Trophoblast cell (in vitro differentiated cells and primary cell): ENCODE results near the gene TXLNB.
"Not testable (repeated sequence)": the region's sequence is repeated elsewhere in the genome, so short reads cannot be mapped to it uniquely, and the experiment has no call there.

Experiments used
- DNase-seq, 2 donors: peaks; one replicate each; pipeline ENCODE4 v3.0.0-alpha.2; 2016
- H2AFZ ChIP-seq: 2 replicates; pipeline ENCODE4 v1.6.1; 2013; ENCODE audit warnings: low read length, moderate library complexity, mild to moderate bottlenecking; ENCODE audit not compliant: insufficient read depth, poor library complexity
- H2AK5ac ChIP-seq: 2 replicates; pipeline ENCODE4 v1.6.1; 2013; ENCODE audit warnings: mild to moderate bottlenecking, low read length
- H2BK120ac ChIP-seq: 2 replicates; pipeline ENCODE4 v1.6.1; 2013; ENCODE audit warnings: low read length, mild to moderate bottlenecking, moderate library complexity; ENCODE audit not compliant: insufficient read depth, poor library complexity
- H2BK12ac ChIP-seq: 2 replicates; pipeline ENCODE4 v1.6.1; 2013; ENCODE audit warnings: mild to moderate bottlenecking, low read length, moderate library complexity
- H2BK5ac ChIP-seq: 2 replicates; pipeline ENCODE4 v1.6.1; 2013; ENCODE audit warnings: low read length, low read depth, moderate library complexity, mild to moderate bottlenecking; ENCODE audit not compliant: poor library complexity
- H3K14ac ChIP-seq: 2 replicates; pipeline ENCODE4 v1.6.1; 2013; ENCODE audit warnings: mild to moderate bottlenecking, low read length
- H3K18ac ChIP-seq: 2 replicates; pipeline ENCODE4 v1.6.1; 2013; ENCODE audit warnings: mild to moderate bottlenecking, low read length
- H3K23ac ChIP-seq: 2 replicates; pipeline ENCODE4 v1.6.1; 2013; ENCODE audit warnings: low read length
- H3K27ac ChIP-seq: 2 replicates; pipeline ENCODE4 v1.5.1; 2013; ENCODE audit warnings: low read depth, mild to moderate bottlenecking, inconsistent platforms, low read length, moderate library complexity
- H3K27me3 ChIP-seq: 2 replicates; pipeline ENCODE4 v1.6.1; 2013; ENCODE audit warnings: inconsistent platforms, mild to moderate bottlenecking, low read length, moderate library complexity; ENCODE audit not compliant: insufficient read depth
- H3K36me3 ChIP-seq, 2 experiments: 1 replicate in 1 of 2; 2 replicates in 1 of 2; pipeline ENCODE4 v1.6.1; 2013; ENCODE audit warnings: low read length in 2 of 2, mild to moderate bottlenecking in 2 of 2, moderate library complexity in 1 of 2; ENCODE audit not compliant: insufficient read depth in 2 of 2, control insufficient read depth in 1 of 2
- H3K4ac ChIP-seq: 2 replicates; pipeline ENCODE4 v1.6.1; 2013; ENCODE audit warnings: low read depth, mild to moderate bottlenecking, low read length, moderate library complexity
- H3K4me1 ChIP-seq, 2 experiments: 1 replicate in 1 of 2; 2 replicates in 1 of 2; pipeline ENCODE4 v1.6.1; 2013; ENCODE audit warnings: low read length in 2 of 2, mild to moderate bottlenecking in 2 of 2, moderate library complexity in 1 of 2; ENCODE audit not compliant: insufficient read depth in 2 of 2, control insufficient read depth in 1 of 2
- H3K4me2 ChIP-seq: 2 replicates; pipeline ENCODE4 v1.6.1; 2013; ENCODE audit warnings: inconsistent platforms, mild to moderate bottlenecking, low read length, moderate library complexity
- H3K4me3 ChIP-seq: 2 replicates; pipeline ENCODE4 v1.5.1; 2013; ENCODE audit warnings: mild to moderate bottlenecking, low read depth, low read length, inconsistent platforms
- H3K79me1 ChIP-seq: one replicate; pipeline ENCODE4 v1.6.1; 2013; ENCODE audit warnings: low read length
- H3K79me2 ChIP-seq: 2 replicates; pipeline ENCODE4 v1.6.1; 2013; ENCODE audit warnings: low read length, mild to moderate bottlenecking; ENCODE audit not compliant: control insufficient read depth, insufficient read depth, poor library complexity
- H3K9ac ChIP-seq: 2 replicates; pipeline ENCODE4 v1.6.1; 2013; ENCODE audit warnings: mild to moderate bottlenecking, low read length
- H3K9me3 ChIP-seq: 2 replicates; pipeline ENCODE4 v1.6.1; 2013; ENCODE audit warnings: low read depth, mild to moderate bottlenecking, control low read depth, inconsistent platforms, low read length; ENCODE audit not compliant: insufficient read depth
- H4K12ac ChIP-seq: 2 replicates; pipeline ENCODE4 v1.6.1; 2013; ENCODE audit warnings: low read depth, mild to moderate bottlenecking, low read length, moderate library complexity
- H4K8ac ChIP-seq: 2 replicates; pipeline ENCODE4 v1.6.1; 2013; ENCODE audit warnings: low read depth, mild to moderate bottlenecking, low read length, moderate library complexity
- H4K91ac ChIP-seq: one replicate; pipeline ENCODE4 v1.6.1; 2013; ENCODE audit warnings: low read depth, mild to moderate bottlenecking, low read length, moderate library complexity
- WGBS: extraction: QIAGEN DNeasy Blood & Tissue Kit; methylation state at CpG from one replicate; pipeline ENCODE4 v1.1.7; 2013; ENCODE audit warnings: missing lambda C conversion rate; ENCODE audit not compliant: insufficient read length, insufficient coverage; ENCODE audit errors: extremely low coverage; 5-methylcytosine and 5-hydroxymethylcytosine counted together

Gene TXLNB

GRCh38 chr6:139219271-139219729 lies 72.5 kb downstream of the TXLNB start:
- no peak overlapping the region for H2AK5ac ChIP-seq
- no peak overlapping the region for H3K4me2 ChIP-seq
- H3K4me3 ChIP-seq = no peak overlapping the region
- no peak overlapping the region for H2AFZ ChIP-seq
- H4K12ac ChIP-seq = no peak overlapping the region
- H3K4ac ChIP-seq = no peak overlapping the region
- no peak overlapping the region for H3K9ac ChIP-seq
- no peaks in the 10 kb centered on the region for H3K9me3 ChIP-seq
- H4K8ac ChIP-seq = no peak overlapping the region
- peak; percentile 82 to 88 for DNase-seq
- no peak overlapping the region for H2BK5ac ChIP-seq
- no peak overlapping the region for H4K91ac ChIP-seq
- H3K4me1 ChIP-seq = no peaks in the 10 kb centered on the region
- no peak overlapping the region for H3K14ac ChIP-seq
- H3K27ac ChIP-seq = peak overlapping the region; percentile 26
- H2BK120ac ChIP-seq = no peak overlapping the region
- no peaks in the 10 kb centered on the region for H3K27me3 ChIP-seq
- no peak overlapping the region for H3K23ac ChIP-seq
- peaks cover 3% of the 10 kb centered on the region for H3K79me1 ChIP-seq
- WGBS = no CpG with 5 or more reads among the region's 7 CpGs
- H2BK12ac ChIP-seq = no peak overlapping the region
- no peaks in the 10 kb centered on the region for H3K79me2 ChIP-seq
- no peak overlapping the region for H3K18ac ChIP-seq
- no peaks in the 10 kb centered on the region for H3K36me3 ChIP-seq

DNA sequence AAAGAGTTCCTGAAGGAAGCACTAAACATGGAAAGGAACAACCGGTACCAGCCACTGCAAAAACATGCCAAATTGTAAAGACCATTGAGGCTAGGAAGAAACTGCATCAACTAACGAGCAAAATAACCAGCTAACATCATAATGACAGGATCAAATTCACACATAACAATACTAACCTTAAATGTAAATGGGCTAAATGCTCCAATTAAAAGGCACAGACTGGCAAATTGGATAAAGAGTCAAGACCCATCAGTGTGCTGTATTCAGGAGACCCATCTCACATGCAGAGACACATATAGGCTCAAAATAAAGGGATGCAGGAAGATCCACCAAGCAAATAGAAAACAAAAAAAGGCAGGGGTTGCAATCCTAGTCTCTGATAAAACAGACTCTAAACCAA lies 79.3 kb downstream of the TXLNB start:
- not testable (repeated sequence) for H3K4me1 ChIP-seq, H2BK120ac ChIP-seq, DNase-seq, H3K36me3 ChIP-seq, H3K9ac ChIP-seq, H3K79me1 ChIP-seq, H3K9me3 ChIP-seq, H3K4me2 ChIP-seq, H4K12ac ChIP-seq, H2AFZ ChIP-seq, H2AK5ac ChIP-seq, H3K18ac ChIP-seq, H2BK5ac ChIP-seq, H2BK12ac ChIP-seq, H4K91ac ChIP-seq, H3K4ac ChIP-seq, H3K79me2 ChIP-seq, H3K27me3 ChIP-seq, H3K4me3 ChIP-seq, H3K27ac ChIP-seq, H3K23ac ChIP-seq, H4K8ac ChIP-seq, H3K14ac ChIP-seq
- no CpG with 5 or more reads among the region's 2 CpGs for WGBS

- H4K12ac ChIP-seq, H4K91ac ChIP-seq: not testable (repeated sequence)
- WGBS = no CpG with 5 or more reads among the region's 10 CpGs
Measured at GRCh38 chr6:139210766-139211165, 81.0 kb downstream of the TXLNB start.

DNA sequence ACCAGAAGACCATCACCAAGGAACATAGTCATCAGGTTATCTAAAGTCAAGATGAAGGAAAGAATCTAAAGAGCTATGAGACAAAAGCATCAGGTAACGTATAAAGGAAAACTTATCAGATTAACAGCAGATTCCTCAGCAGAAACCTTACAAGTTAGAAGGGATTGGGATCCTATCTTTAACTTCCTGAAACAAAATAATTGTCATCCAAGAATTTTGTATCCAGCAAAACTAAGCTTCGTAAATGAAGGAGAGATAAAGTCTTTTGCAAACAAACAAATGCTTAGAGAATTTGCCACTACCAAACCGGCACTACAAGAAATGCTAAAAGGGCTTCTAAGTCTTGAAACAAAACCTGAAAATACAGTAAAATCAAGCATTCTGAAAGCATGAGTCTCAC lies 86.0 kb downstream of the TXLNB start:
- Histone ChIP-seq H3K18ac (no peak overlapping the region), H3K79me2 (no peaks in the 10 kb centered on the region), H3K9me3 (peaks cover 4% of the 10 kb centered on the region), H3K4me1 (no peaks in the 10 kb centered on the region), H3K27ac (no peak overlapping the region), H4K91ac (no peak overlapping the region), H2BK120ac (no peak overlapping the region), H3K4me3 (no peak overlapping the region), H2AFZ (no peak overlapping the region), H3K14ac (no peak overlapping the region), H3K23ac (no peak overlapping the region), H2AK5ac (no peak overlapping the region), H3K36me3 (peaks cover 0 to 2% of the 10 kb centered on the region in 2 experiments), H2BK5ac (no peak overlapping the region), H4K8ac (no peak overlapping the region), H3K79me1 (no peaks in the 10 kb centered on the region), H4K12ac (no peak overlapping the region), H2BK12ac (no peak overlapping the region), H3K4ac (no peak overlapping the region), H3K4me2 (no peak overlapping the region), H3K27me3 (no peaks in the 10 kb centered on the region), H3K9ac (no peak overlapping the region)
- no CpG with 5 or more reads among the region's 3 CpGs for WGBS
- no peak for DNase-seq

More at GRCh38 chr6:139210766-139211165, 81.0 kb downstream of the TXLNB start:
- not testable (repeated sequence) for H3K9ac ChIP-seq, H4K8ac ChIP-seq, H3K14ac ChIP-seq, H3K27me3 ChIP-seq, H3K18ac ChIP-seq, H2BK120ac ChIP-seq, H3K27ac ChIP-seq, H3K36me3 ChIP-seq, H3K79me1 ChIP-seq, H2BK12ac ChIP-seq, DNase-seq, H3K23ac ChIP-seq, H2AFZ ChIP-seq, H3K4me1 ChIP-seq, H3K4me3 ChIP-seq, H3K79me2 ChIP-seq, H3K4me2 ChIP-seq, H3K4ac ChIP-seq, H2AK5ac ChIP-seq, H3K9me3 ChIP-seq, H2BK5ac ChIP-seq
